Measurements from ENCODE around the gene FARP2. TPM values are rescaled to one million over a fixed set of nuclear protein-coding genes. Genes with fewer than 3 reads are reported as not detected.

The FARP2 gene
- total and polyA plus RNA-seq, 2 of the 13 experiments (the other 11 are each of a cell fraction or from before 2014, with no cell fraction given) = 28.0 to 45.4 TPM

- TF ChIP-seq, protein P1, sequence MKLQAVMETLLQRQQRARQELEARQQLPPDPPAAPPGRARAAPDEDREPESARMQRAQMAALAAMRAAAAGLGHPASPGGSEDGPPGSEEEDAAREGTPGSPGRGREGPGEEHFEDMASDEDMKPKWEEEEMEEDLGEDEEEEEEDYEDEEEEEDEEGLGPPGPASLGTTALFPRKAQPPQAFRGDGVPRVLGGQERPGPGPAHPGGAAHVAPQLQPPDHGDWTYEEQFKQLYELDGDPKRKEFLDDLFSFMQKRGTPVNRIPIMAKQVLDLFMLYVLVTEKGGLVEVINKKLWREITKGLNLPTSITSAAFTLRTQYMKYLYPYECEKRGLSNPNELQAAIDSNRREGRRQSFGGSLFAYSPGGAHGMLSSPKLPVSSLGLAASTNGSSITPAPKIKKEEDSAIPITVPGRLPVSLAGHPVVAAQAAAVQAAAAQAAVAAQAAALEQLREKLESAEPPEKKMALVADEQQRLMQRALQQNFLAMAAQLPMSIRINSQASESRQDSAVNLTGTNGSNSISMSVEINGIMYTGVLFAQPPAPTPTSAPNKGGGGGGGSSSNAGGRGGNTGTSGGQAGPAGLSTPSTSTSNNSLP (IDR thresholded peaks at IDR 0.05; ENCODE audit: low read depth, low read length) = peak; percentile 31; the same call in 1 of the 2 replicates
- TF ChIP-seq SNAPC2 (CRISPR knock-in tag; IDR thresholded peaks at IDR 0.05) (0 out of 2 replicates have a peak, but pooled peaks have one; percentile 14), REPIN1 (CRISPR knock-in tag; IDR thresholded peaks at IDR 0.05; ENCODE audit: borderline replicate concordance, low read depth) (0 out of 2 replicates have a peak, but pooled peaks have one; percentile 24), HOMEZ (CRISPR knock-in tag; IDR thresholded peaks at IDR 0.05; ENCODE audit: low read depth) (peak; percentile 74; the same call in 1 of the 2 replicates), SIX4 (CRISPR knock-in tag; IDR thresholded peaks at IDR 0.05) (0 out of 2 replicates have a peak, but pooled peaks have one; percentile 10), ZNF619 (CRISPR knock-in tag; IDR thresholded peaks at IDR 0.05) (no peak), KDM1A (CRISPR knock-in tag; IDR thresholded peaks at IDR 0.05) (peak; percentile 77; the same call in 1 of the 2 replicates), HNF4G (IDR thresholded peaks at IDR 0.05; ENCODE audit: borderline replicate concordance, low read depth, low read length) (0 out of 2 replicates have a peak, but pooled peaks have one; percentile 23), HNF4G (CRISPR knock-in tag; IDR thresholded peaks at IDR 0.05; ENCODE audit: borderline replicate concordance, low read depth) (no peak), SOX6 (IDR thresholded peaks at IDR 0.05) (no peak), SOX6 (CRISPR knock-in tag; IDR thresholded peaks at IDR 0.05) (peak; percentile 60), ARNTL (CRISPR knock-in tag; IDR thresholded peaks at IDR 0.05) (peak; percentile 91), SAP130 (CRISPR knock-in tag; IDR thresholded peaks at IDR 0.05; ENCODE audit: low read depth) (peak; percentile 92), CHD4 (IDR thresholded peaks at IDR 0.05; ENCODE audit: borderline replicate concordance, low read length) (peak; percentile 78; the same call in 1 of the 2 replicates)
- TF ChIP-seq, protein P2, sequence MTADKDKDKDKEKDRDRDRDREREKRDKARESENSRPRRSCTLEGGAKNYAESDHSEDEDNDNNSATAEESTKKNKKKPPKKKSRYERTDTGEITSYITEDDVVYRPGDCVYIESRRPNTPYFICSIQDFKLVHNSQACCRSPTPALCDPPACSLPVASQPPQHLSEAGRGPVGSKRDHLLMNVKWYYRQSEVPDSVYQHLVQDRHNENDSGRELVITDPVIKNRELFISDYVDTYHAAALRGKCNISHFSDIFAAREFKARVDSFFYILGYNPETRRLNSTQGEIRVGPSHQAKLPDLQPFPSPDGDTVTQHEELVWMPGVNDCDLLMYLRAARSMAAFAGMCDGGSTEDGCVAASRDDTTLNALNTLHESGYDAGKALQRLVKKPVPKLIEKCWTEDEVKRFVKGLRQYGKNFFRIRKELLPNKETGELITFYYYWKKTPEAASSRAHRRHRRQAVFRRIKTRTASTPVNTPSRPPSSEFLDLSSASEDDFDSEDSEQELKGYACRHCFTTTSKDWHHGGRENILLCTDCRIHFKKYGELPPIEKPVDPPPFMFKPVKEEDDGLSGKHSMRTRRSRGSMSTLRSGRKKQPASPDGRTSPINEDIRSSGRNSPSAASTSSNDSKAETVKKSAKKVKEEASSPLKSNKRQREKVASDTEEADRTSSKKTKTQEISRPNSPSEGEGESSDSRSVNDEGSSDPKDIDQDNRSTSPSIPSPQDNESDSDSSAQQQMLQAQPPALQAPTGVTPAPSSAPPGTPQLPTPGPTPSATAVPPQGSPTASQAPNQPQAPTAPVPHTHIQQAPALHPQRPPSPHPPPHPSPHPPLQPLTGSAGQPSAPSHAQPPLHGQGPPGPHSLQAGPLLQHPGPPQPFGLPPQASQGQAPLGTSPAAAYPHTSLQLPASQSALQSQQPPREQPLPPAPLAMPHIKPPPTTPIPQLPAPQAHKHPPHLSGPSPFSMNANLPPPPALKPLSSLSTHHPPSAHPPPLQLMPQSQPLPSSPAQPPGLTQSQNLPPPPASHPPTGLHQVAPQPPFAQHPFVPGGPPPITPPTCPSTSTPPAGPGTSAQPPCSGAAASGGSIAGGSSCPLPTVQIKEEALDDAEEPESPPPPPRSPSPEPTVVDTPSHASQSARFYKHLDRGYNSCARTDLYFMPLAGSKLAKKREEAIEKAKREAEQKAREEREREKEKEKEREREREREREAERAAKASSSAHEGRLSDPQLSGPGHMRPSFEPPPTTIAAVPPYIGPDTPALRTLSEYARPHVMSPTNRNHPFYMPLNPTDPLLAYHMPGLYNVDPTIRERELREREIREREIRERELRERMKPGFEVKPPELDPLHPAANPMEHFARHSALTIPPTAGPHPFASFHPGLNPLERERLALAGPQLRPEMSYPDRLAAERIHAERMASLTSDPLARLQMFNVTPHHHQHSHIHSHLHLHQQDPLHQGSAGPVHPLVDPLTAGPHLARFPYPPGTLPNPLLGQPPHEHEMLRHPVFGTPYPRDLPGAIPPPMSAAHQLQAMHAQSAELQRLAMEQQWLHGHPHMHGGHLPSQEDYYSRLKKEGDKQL (CRISPR knock-in tag; IDR thresholded peaks at IDR 0.05; ENCODE audit: low read depth) = 0 out of 2 replicates have a peak, but pooled peaks have one; percentile 12
- TF ChIP-seq, protein P3, sequence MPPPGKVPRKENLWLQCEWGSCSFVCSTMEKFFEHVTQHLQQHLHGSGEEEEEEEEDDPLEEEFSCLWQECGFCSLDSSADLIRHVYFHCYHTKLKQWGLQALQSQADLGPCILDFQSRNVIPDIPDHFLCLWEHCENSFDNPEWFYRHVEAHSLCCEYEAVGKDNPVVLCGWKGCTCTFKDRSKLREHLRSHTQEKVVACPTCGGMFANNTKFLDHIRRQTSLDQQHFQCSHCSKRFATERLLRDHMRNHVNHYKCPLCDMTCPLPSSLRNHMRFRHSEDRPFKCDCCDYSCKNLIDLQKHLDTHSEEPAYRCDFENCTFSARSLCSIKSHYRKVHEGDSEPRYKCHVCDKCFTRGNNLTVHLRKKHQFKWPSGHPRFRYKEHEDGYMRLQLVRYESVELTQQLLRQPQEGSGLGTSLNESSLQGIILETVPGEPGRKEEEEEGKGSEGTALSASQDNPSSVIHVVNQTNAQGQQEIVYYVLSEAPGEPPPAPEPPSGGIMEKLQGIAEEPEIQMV (CRISPR knock-in tag; IDR thresholded peaks at IDR 0.05; ENCODE audit: low read depth) = 0 out of 2 replicates have a peak, but pooled peaks have one; percentile 22
- TF ChIP-seq, protein P4, sequence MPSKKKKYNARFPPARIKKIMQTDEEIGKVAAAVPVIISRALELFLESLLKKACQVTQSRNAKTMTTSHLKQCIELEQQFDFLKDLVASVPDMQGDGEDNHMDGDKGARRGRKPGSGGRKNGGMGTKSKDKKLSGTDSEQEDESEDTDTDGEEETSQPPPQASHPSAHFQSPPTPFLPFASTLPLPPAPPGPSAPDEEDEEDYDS (CRISPR knock-in tag; IDR thresholded peaks at IDR 0.05) = 0 out of 2 replicates have a peak, but pooled peaks have one; percentile 26
Observed at GRCh38 chr2:241350878-241351639, 5.0 kb upstream of the FARP2 start (continued).

All from HepG2 (cell line).